GM23248 (cell line): ENCODE data around the gene NPC1L1.

Experiments used
- EZH2 ChIP-seq: fragments of 200-600 bp; sonication (generic); IDR thresholded peaks from 2 replicates; pipeline ENCODE4 v1.6.1; 2018; ENCODE audit warnings: antibody characterized with exemption, mild to moderate bottlenecking; ENCODE audit not compliant: insufficient read depth, poor library complexity, severe bottlenecking
- EZH2phosphoT487 ChIP-seq: fragments of 200-600 bp; sonication (generic); IDR thresholded peaks from 2 replicates; pipeline ENCODE4 v1.6.1; 2018; ENCODE audit warnings: antibody characterized with exemption, moderate library complexity, mild to moderate bottlenecking, low read depth; ENCODE audit not compliant: insufficient read depth

- TF ChIP-seq EZH2phosphoT487 (no peak), EZH2 (no peak)
Observed at GRCh38 chr7:44565795-44566559, 24.8 kb upstream of the NPC1L1 start.
